Measurements from ENCODE around the gene YPEL2. TPM values are rescaled to one million over a fixed set of nuclear protein-coding genes. Genes with fewer than 3 reads are reported as not detected.
A peak's percentile ranks its signal among the peaks of the same experiment; 100 is the strongest.

Gene YPEL2
- total RNA-seq, 2 donors from 2014 or later: 26.7 to 27.0 TPM

GRCh38 chr17:59380474-59380873, 49.0 kb downstream of the YPEL2 start:
- no peak for ATAC-seq
- H3K4me1 ChIP-seq: peaks cover 56% of the 10 kb centered on the region
- TF ChIP-seq CTCF (IDR thresholded peaks at IDR 0.05): no peak
- TF ChIP-seq POLR2A (IDR thresholded peaks at IDR 0.05): no peak
- intact Hi-C loops (cut with DNase I): no loop called here
- H3K9me3 ChIP-seq: no peaks in the 10 kb centered on the region
- DNase-seq: no peak
- 94 to 97% methylated on average over 3 of the region's 3 CpGs for WGBS, 2 donors
- peak overlapping the region in 3 of 4 donors; percentile 80 to 85 (median 83) for H3K27ac ChIP-seq
- no peaks in the 10 kb centered on the region for H3K27me3 ChIP-seq
- no peak overlapping the region for H3K4me3 ChIP-seq
- H3K36me3 ChIP-seq (replicated peaks in 1 of 2; ENCODE audit: insufficient read depth in 1 of 2, low read depth in 2 of 2): no peaks in the 10 kb centered on the region

- peak; percentile 94 for ATAC-seq
- 35 to 36% methylated on average over 7 to 8 of the region's 8 CpGs for WGBS, 2 donors
- Histone ChIP-seq H3K9me3 (no peaks in the 10 kb centered on the region), H3K4me1 (peaks cover 55% of the 10 kb centered on the region), H3K27me3 (no peaks in the 10 kb centered on the region), H3K27ac (peak overlapping the region; percentile 55 to 85 (median 82)), H3K4me3 (no peak overlapping the region), H3K36me3 (replicated peaks in 1 of 2; ENCODE audit: insufficient read depth in 1 of 2, low read depth in 2 of 2) (no peaks in the 10 kb centered on the region)
- TF ChIP-seq CTCF (IDR thresholded peaks at IDR 0.05): no peak
- no peak for TF ChIP-seq POLR2A (IDR thresholded peaks at IDR 0.05)
- DNase-seq: peak; percentile 76 to 87 (median 84)
- intact Hi-C loops (cut with DNase I): no loop called here
Observed at GRCh38 chr17:59381716-59382570, 50.5 kb downstream of the YPEL2 start.

GRCh38 chr17:59383893-59384292, 52.4 kb downstream of the YPEL2 start:
- Histone ChIP-seq H3K27ac (no peak overlapping the region), H3K4me1 (peaks cover 53% of the 10 kb centered on the region), H3K9me3 (no peaks in the 10 kb centered on the region), H3K4me3 (no peak overlapping the region), H3K27me3 (no peaks in the 10 kb centered on the region), H3K36me3 (replicated peaks in 1 of 2; ENCODE audit: insufficient read depth in 1 of 2, low read depth in 2 of 2) (no peaks in the 10 kb centered on the region)
- DNase-seq (no peak), ATAC-seq (no peak)
- intact Hi-C loops (cut with DNase I): no loop called here
- no peak for TF ChIP-seq CTCF (IDR thresholded peaks at IDR 0.05)
- no peak for TF ChIP-seq POLR2A (IDR thresholded peaks at IDR 0.05)
- 93 to 94% methylated on average over 4 of the region's 4 CpGs for WGBS, 2 donors

GRCh38 chr17:59387351-59388068, 56.1 kb downstream of the YPEL2 start:
- Histone ChIP-seq H3K9me3 (no peaks in the 10 kb centered on the region), H3K27me3 (no peaks in the 10 kb centered on the region), H3K27ac (peak overlapping the region in 3 of 4 donors; percentile 38 to 63 (median 58)), H3K36me3 (replicated peaks in 1 of 2; ENCODE audit: insufficient read depth in 1 of 2, low read depth in 2 of 2) (peaks cover 0 to 13% of the 10 kb centered on the region in 2 donors), H3K4me3 (no peak overlapping the region), H3K4me1 (peaks cover 25% of the 10 kb centered on the region)
- DNase-seq (no peak), ATAC-seq (peak; percentile 45)
- intact Hi-C loops (cut with DNase I): no loop called here
- TF ChIP-seq POLR2A (IDR thresholded peaks at IDR 0.05) (no peak), CTCF (IDR thresholded peaks at IDR 0.05) (no peak)
- 78 to 85% methylated on average over 11 of the region's 11 CpGs for WGBS, 2 donors

Data from body of pancreas (tissue), 4 donors.